HG03558 (cell line): ENCODE data around the gene LAD1.

Experiments
- ATAC-seq: cut with Tn5 transposase; IDR thresholded peaks from one replicate; pipeline ENCODE4 v1.9.1; 2021; ENCODE audit warnings: moderate number of reproducible peaks; ENCODE audit not compliant: unreplicated experiment; ENCODE audit errors: extremely low read depth

LAD1 gene

DNA sequence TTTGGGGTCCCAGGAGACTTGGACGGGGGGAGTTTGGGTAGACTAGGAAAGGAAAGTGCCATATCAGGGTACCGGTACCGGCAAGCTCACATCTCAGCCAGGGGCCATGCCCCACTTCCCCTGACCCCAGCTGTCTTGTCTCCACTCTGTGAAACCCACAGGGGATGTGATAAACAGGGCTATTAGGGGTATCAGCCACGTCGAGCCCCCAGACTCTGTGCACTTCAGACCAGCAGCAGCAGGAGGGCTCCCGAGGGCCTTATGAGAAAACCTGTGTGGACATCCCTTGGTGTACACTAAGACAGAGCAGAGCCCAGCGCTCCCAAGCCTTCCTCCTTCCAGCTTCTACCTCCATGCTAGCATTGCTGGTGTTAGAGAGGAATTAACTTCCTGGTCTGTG lies 68.0 kb downstream of the LAD1 start:
- ATAC-seq = no peak
